ENCODE measurements around the gene STK32B. TPM values are rescaled to one million over a fixed set of nuclear protein-coding genes. Genes with fewer than 3 reads are reported as not detected.

STK32B gene
- total RNA-seq, 1 experiment from 2014 or later, result not detected

DNA sequence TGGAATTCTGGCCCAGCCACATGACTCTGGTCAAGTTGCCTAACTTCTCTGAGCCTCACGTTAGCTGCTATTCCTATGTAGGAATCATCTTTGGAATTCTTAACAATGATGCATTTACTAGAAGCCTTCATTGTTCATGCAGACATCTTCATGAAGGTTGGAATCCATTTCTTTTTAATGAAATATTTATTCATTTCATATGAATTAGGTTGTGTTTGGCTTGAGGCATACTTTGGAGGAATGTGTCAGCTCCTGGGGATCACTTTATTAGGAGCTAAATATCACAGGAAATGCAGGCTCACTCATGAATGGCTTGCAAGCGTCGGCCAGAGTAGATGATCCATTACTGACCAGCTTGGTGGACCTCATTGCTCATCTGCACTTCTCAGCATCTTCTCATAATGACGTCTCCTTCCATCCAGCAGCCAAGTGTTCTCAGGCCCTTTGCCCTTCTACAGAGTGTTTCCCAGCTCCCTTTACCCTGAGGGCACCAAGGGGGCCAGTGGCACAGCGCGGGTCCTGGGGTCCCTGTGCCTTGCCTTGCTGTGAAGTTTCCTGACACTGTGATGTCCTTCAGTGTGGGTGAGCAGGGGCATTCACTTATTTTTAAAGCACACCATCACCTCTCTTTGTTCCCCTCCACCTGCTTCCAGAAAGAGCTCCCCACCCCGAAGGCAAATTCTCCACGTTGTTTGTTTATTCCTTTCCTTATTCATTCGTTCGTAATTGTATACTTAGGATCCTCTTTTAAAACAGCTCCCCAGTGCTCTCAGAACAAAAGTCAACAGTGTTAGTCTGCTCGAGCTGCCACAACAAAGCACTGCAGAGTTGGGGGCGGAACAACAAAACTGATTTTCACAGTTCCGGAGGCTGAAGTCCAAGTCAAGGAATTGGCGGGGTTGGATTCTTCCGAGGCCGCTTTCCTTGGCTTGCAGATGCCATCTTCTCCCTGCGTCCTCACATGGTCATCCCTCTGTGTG is 106.8 kb downstream of the STK32B start:
- Mint-ChIP-seq H3K27me3 (ENCODE audit: unreplicated experiment) (no peaks in the 10 kb centered on the region), H3K36me3 (ENCODE audit: insufficient read depth, unreplicated experiment) (no peaks in the 10 kb centered on the region), H3K9me3 (ENCODE audit: low read depth, unreplicated experiment) (peaks cover 13% of the 10 kb centered on the region), H3K4me3 (ENCODE audit: low read depth, unreplicated experiment) (no peak overlapping the region), H3K27ac (ENCODE audit: unreplicated experiment) (no peak overlapping the region), H3K4me1 (ENCODE audit: low read depth, unreplicated experiment) (no peaks in the 10 kb centered on the region)
- no TSS peak for BruUV-seq (replicated peaks)
- no peak for DNase-seq
- TF ChIP-seq, protein P1, sequence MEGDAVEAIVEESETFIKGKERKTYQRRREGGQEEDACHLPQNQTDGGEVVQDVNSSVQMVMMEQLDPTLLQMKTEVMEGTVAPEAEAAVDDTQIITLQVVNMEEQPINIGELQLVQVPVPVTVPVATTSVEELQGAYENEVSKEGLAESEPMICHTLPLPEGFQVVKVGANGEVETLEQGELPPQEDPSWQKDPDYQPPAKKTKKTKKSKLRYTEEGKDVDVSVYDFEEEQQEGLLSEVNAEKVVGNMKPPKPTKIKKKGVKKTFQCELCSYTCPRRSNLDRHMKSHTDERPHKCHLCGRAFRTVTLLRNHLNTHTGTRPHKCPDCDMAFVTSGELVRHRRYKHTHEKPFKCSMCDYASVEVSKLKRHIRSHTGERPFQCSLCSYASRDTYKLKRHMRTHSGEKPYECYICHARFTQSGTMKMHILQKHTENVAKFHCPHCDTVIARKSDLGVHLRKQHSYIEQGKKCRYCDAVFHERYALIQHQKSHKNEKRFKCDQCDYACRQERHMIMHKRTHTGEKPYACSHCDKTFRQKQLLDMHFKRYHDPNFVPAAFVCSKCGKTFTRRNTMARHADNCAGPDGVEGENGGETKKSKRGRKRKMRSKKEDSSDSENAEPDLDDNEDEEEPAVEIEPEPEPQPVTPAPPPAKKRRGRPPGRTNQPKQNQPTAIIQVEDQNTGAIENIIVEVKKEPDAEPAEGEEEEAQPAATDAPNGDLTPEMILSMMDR (IDR thresholded peaks at IDR 0.05; ENCODE audit: unreplicated experiment), result no peak
- intact Hi-C loops (cut with micrococcal nuclease; ENCODE audit: unreplicated experiment), result no loop called here
- CTCF ChIA-PET, result no interaction called here

DNA sequence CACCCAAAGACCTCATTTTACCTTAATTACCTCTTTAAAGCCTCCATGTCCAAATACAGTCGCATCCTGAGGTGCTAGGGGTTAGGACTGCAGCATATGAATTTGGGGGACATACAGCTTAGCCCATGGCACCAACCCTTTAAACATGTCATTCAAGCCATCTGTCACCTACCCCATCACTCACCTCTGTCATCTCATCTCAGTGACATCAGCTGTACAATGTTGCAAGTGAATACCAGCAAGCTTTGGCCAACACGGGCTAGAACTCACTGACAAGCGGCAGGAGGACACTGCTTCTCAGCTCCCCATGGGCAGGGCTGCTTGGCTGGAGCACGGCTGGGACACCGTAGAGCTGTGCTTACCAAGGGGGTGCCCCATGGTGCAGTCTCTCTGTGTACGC is 107.5 kb downstream of the STK32B start:
- no TSS peak for BruUV-seq (replicated peaks)
- H3K4me1 Mint-ChIP-seq (ENCODE audit: low read depth, unreplicated experiment), result no peaks in the 10 kb centered on the region
- peaks cover 15% of the 10 kb centered on the region for H3K9me3 Mint-ChIP-seq (ENCODE audit: low read depth, unreplicated experiment)
- no peak for DNase-seq
- TF ChIP-seq, protein P1 (IDR thresholded peaks at IDR 0.05; ENCODE audit: unreplicated experiment), result no peak
- H3K4me3 Mint-ChIP-seq (ENCODE audit: low read depth, unreplicated experiment), result no peak overlapping the region
- H3K27me3 Mint-ChIP-seq (ENCODE audit: unreplicated experiment), result no peaks in the 10 kb centered on the region
- CTCF ChIA-PET, result no interaction called here
- intact Hi-C loops (cut with micrococcal nuclease; ENCODE audit: unreplicated experiment), result no loop called here
- no peak overlapping the region for H3K27ac Mint-ChIP-seq (ENCODE audit: unreplicated experiment)
- H3K36me3 Mint-ChIP-seq (ENCODE audit: insufficient read depth, unreplicated experiment), result no peaks in the 10 kb centered on the region

DNA sequence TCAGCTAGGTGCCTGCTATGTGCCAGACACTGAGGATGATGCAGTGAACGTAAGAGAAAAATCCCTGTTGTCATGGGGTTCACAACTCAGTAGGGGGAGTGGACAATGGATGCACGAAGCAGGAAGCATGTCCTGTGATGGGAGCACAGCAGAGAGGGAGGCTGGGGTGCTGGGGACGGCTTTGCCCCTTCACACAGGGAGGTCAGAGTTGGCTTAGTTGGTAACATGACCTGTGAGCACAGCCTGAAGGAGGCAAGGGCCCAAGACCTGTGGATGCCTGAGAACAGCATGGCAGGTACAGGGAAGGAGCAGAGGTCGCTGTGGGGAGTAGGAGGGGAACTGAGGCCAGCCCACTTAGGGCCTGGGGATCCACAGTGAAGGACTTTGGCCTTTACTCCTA is 109.4 kb downstream of the STK32B start:
- no TSS peak for BruUV-seq (replicated peaks)
- intact Hi-C loops (cut with micrococcal nuclease; ENCODE audit: unreplicated experiment), result no loop called here
- Mint-ChIP-seq H3K9me3 (ENCODE audit: low read depth, unreplicated experiment) (peaks cover 11% of the 10 kb centered on the region), H3K27ac (ENCODE audit: unreplicated experiment) (no peak overlapping the region), H3K4me1 (ENCODE audit: low read depth, unreplicated experiment) (no peaks in the 10 kb centered on the region), H3K27me3 (ENCODE audit: unreplicated experiment) (no peaks in the 10 kb centered on the region), H3K4me3 (ENCODE audit: low read depth, unreplicated experiment) (no peak overlapping the region), H3K36me3 (ENCODE audit: insufficient read depth, unreplicated experiment) (no peaks in the 10 kb centered on the region)
- CTCF ChIA-PET, result no interaction called here
- no peak for DNase-seq
- TF ChIP-seq, protein P1 (IDR thresholded peaks at IDR 0.05; ENCODE audit: unreplicated experiment), result no peak

DNA sequence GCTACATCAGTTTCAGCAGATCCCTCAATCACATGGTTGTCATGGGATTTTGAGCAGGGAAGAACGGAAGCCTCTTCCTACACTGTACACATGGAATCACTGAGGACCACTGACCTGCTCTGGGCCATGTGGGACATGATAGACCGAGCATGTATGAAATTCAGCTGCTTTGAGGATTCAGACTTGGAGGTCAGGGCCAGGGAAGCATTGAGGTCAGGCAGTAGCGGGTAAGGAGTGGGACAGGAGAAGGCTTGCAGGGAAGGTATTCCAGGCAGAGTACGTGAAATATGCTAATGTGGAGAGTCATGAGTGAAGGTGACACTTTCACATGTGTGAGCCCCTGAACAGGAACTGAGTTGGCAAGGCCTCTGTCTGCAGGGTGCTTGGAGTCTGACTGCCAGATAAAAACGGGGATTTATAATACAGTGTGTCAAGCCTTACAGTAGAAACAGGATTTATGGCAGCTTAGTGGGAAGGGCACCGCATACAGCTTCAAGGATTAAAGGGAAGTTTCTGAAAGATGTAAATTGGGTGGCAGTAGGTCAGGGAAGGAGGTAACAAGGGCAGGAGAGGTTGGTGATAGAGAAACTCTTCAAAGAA is 111.7 kb downstream of the STK32B start:
- no peaks in the 10 kb centered on the region for H3K36me3 Mint-ChIP-seq (ENCODE audit: insufficient read depth, unreplicated experiment)
- H3K9me3 Mint-ChIP-seq (ENCODE audit: low read depth, unreplicated experiment), result peaks cover 10% of the 10 kb centered on the region
- CTCF ChIA-PET, result no interaction called here
- TF ChIP-seq, protein P1 (IDR thresholded peaks at IDR 0.05; ENCODE audit: unreplicated experiment), result no peak
- no peaks in the 10 kb centered on the region for H3K4me1 Mint-ChIP-seq (ENCODE audit: low read depth, unreplicated experiment)
- no peaks in the 10 kb centered on the region for H3K27me3 Mint-ChIP-seq (ENCODE audit: unreplicated experiment)
- intact Hi-C loops (cut with micrococcal nuclease; ENCODE audit: unreplicated experiment), result no loop called here
- DNase-seq, result no peak
- no TSS peak for BruUV-seq (replicated peaks)
- no peak overlapping the region for H3K27ac Mint-ChIP-seq (ENCODE audit: unreplicated experiment)
- no peak overlapping the region for H3K4me3 Mint-ChIP-seq (ENCODE audit: low read depth, unreplicated experiment)
